HCT116 (cell line): ENCODE data around the gene GALK2. TPM values are rescaled to one million over a fixed set of nuclear protein-coding genes. Genes with fewer than 3 reads are reported as not detected.

Experiments
- ATAC-seq: fragments of 200-7000 bp; cut with Tn5 transposase; 2 replicates; pipeline ENCODE4 v1.9.1; 2020; ENCODE audit warnings: mild to moderate bottlenecking, moderate library complexity
- BruUV-seq: library from RNA; stranded (reverse); fragments of 400-500 nt; replicated peaks from 2 replicates; lab custom pipeline; 2021; lab: Mats Ljungman, UMichigan
- CTCF ChIA-PET: fragments of 300-600 bp; sonication (Branson Sonifier 250); formaldehyde crosslinking; loops from one replicate; lab custom pipeline; 2021; ENCODE audit warnings: antibody characterized with exemption; lab: Charles Lee
- POLR2A ChIA-PET: fragments of 300-600, 350-600 bp; sonication (Branson Sonifier 250); formaldehyde crosslinking; loops from one replicate; lab custom pipeline; 2021; ENCODE audit warnings: antibody characterized with exemption; lab: Charles Lee
- RAD21 ChIA-PET, 2 experiments: fragments of 300-600 bp; sonication (Branson Sonifier 250); formaldehyde crosslinking; loops; one replicate each; lab custom pipeline; 2023; ENCODE audit warnings: low total read pairs in 2 of 2; ENCODE audit not compliant: uncharacterized antibody in 2 of 2, unreplicated experiment in 2 of 2, low non-redundant PET in 1 of 2; lab: Charles Lee
- DNase-seq: peaks from one replicate; pipeline ENCODE4 v3.0.0-alpha.2; 2010; ENCODE audit warnings: low read depth, low spot score
- H2AFZ ChIP-seq: fragments of 200-600 bp; shearing (Covaris generic), sonication (generic); 2 replicates; pipeline ENCODE4 v1.6.1; 2017; ENCODE audit warnings: low read depth, mixed run types, mixed read lengths, antibody characterized with exemption, low read length; ENCODE audit not compliant: poor library complexity, severe bottlenecking
- H3K27ac ChIP-seq: 2 replicates; pipeline ENCODE4 v1.5.1; 2012; ENCODE audit warnings: low read depth, low read length
- H3K27me3 ChIP-seq: fragments of 200-600 bp; sonication (generic); 2 replicates; pipeline ENCODE4 v1.6.1; 2016; ENCODE audit warnings: mixed run types, low read length, mixed read lengths; ENCODE audit not compliant: insufficient read depth
- H3K36me3 ChIP-seq, 2 experiments: fragments of 200-500 bp in 1 of 2; fragments of 200-600 bp in 1 of 2; sonication (Bioruptor generic) in 1 of 2; sonication (generic) in 1 of 2; 2 replicates each; pipeline versions ENCODE4 v1.5.1 to v1.6.1; 2014 to 2016; ENCODE audit warnings: low read length in 2 of 2, inconsistent platforms in 1 of 2, mixed read lengths in 1 of 2, mixed run types in 1 of 2; ENCODE audit not compliant: insufficient read depth in 2 of 2, control insufficient read depth in 1 of 2
- H3K4me1 ChIP-seq, 2 experiments: fragments of 200-600 bp in 1 of 2; sonication (generic) in 1 of 2; 2 replicates each; pipeline versions ENCODE4 v1.5.1 to v1.6.1; 2012 to 2017; ENCODE audit warnings: low read length in 2 of 2, inconsistent platforms in 1 of 2, mild to moderate bottlenecking in 1 of 2, mixed read lengths in 1 of 2, mixed run types in 1 of 2, moderate library complexity in 1 of 2; ENCODE audit not compliant: insufficient read depth in 2 of 2, control insufficient read depth in 1 of 2
- H3K4me2 ChIP-seq: fragments of 200-600 bp; sonication (generic); 2 replicates; pipeline ENCODE4 v1.6.1; 2017; ENCODE audit warnings: mixed run types, low read length, mixed read lengths
- H3K4me3 ChIP-seq, 2 experiments: fragments of 200-600 bp in 1 of 2; sonication (generic) in 1 of 2; replicated peaks in 1 of 2; 2 replicates each; pipeline ENCODE4 v1.5.1; 2011 to 2016; ENCODE audit warnings: low read length in 2 of 2, control low read depth in 1 of 2, low read depth in 1 of 2, mild to moderate bottlenecking in 1 of 2, mixed read lengths in 1 of 2, mixed run types in 1 of 2
- H3K79me2 ChIP-seq: fragments of 200-600 bp; sonication (generic); 2 replicates; pipeline ENCODE4 v1.6.1; 2017; ENCODE audit warnings: mild to moderate bottlenecking, mixed run types, low read length, moderate library complexity, mixed read lengths; ENCODE audit not compliant: insufficient read depth
- H3K9ac ChIP-seq: fragments of 200-600 bp; sonication (generic); 2 replicates; pipeline ENCODE4 v1.6.1; 2016; ENCODE audit warnings: low read length, mixed read lengths
- H3K9me2 ChIP-seq: fragments of 200-600 bp; sonication (generic), shearing (Covaris generic); 2 replicates; pipeline ENCODE4 v1.6.1; 2017; ENCODE audit warnings: mixed run types, mild to moderate bottlenecking, moderate library complexity; ENCODE audit not compliant: insufficient read depth
- H3K9me3 ChIP-seq, 2 experiments: fragments of 200-500 bp in 1 of 2; fragments of 200-600 bp in 1 of 2; sonication (Bioruptor generic) in 1 of 2; sonication (generic) in 1 of 2; 2 replicates each; pipeline ENCODE4 v1.6.1; 2014 to 2017; ENCODE audit warnings: low read length in 2 of 2, mixed read lengths in 2 of 2, inconsistent platforms in 1 of 2, low read depth in 1 of 2, mild to moderate bottlenecking in 1 of 2, mixed run types in 1 of 2, moderate library complexity in 1 of 2; ENCODE audit not compliant: control insufficient read depth in 1 of 2, insufficient read depth in 1 of 2
- H4K20me1 ChIP-seq: fragments of 200-600 bp; sonication (generic), shearing (Covaris generic); 2 replicates; pipeline ENCODE4 v1.6.1; 2017; ENCODE audit warnings: mixed run types, mild to moderate bottlenecking, moderate library complexity; ENCODE audit not compliant: insufficient read depth
- CBX3 ChIP-seq: IDR thresholded peaks from 2 replicates; pipeline ENCODE4 v1.6.1; 2012; ENCODE audit warnings: low read depth
- CTCF ChIP-seq, 3 experiments: fragments of 200-600 bp in 1 of 3; sonication (generic) in 1 of 3; IDR thresholded peaks in 2 of 3; conservative IDR thresholded peaks in 1 of 3; 2 replicates each; pipeline ENCODE4 v1.5.1; 2012 to 2017; ENCODE audit warnings: low read depth in 2 of 3, low read length in 2 of 3, antibody characterized with exemption in 1 of 3, borderline replicate concordance in 1 of 3, control low read depth in 1 of 3, mild to moderate bottlenecking in 1 of 3, mixed read lengths in 1 of 3, mixed run types in 1 of 3, moderate library complexity in 1 of 3; ENCODE audit not compliant: insufficient read depth in 1 of 3
- FOSL1 ChIP-seq: IDR thresholded peaks from 2 replicates; pipeline ENCODE4 v1.6.1; 2012; ENCODE audit warnings: low read depth
- JUND ChIP-seq: IDR thresholded peaks from 2 replicates; pipeline ENCODE4 v1.6.1; 2012
- MAX ChIP-seq: IDR thresholded peaks from 2 replicates; pipeline ENCODE4 v1.6.1; 2012
- POLR2A ChIP-seq: IDR thresholded peaks from 2 replicates; pipeline ENCODE4 v1.7.0; 2011; ENCODE audit warnings: borderline replicate concordance; ENCODE audit not compliant: insufficient read depth, insufficient read length; ENCODE audit errors: extremely low read depth
- RAD21 ChIP-seq: IDR thresholded peaks from 2 replicates; pipeline ENCODE4 v1.6.1; 2012; ENCODE audit warnings: low read depth, mild to moderate bottlenecking
- REST ChIP-seq: IDR thresholded peaks from 2 replicates; pipeline ENCODE4 v1.6.1; 2012; ENCODE audit warnings: low read depth
- SIN3A ChIP-seq: IDR thresholded peaks from 2 replicates; pipeline ENCODE4 v1.6.1; 2012; ENCODE audit warnings: low read depth
- SP1 ChIP-seq: IDR thresholded peaks from 2 replicates; pipeline ENCODE4 v1.6.1; 2012; ENCODE audit warnings: low read depth
- SRF ChIP-seq: IDR thresholded peaks from 2 replicates; pipeline ENCODE4 v1.6.1; 2012; ENCODE audit warnings: low read depth
- TCF7L2 ChIP-seq: IDR thresholded peaks from 2 replicates; pipeline ENCODE4 v1.7.0; 2011; ENCODE audit warnings: borderline replicate concordance, inconsistent platforms; ENCODE audit not compliant: insufficient read depth, insufficient read length; ENCODE audit errors: extremely low read depth
- YY1 ChIP-seq: IDR thresholded peaks from 2 replicates; pipeline ENCODE4 v1.6.1; 2011; ENCODE audit warnings: low read length, low read depth, moderate library complexity, mild to moderate bottlenecking; ENCODE audit not compliant: insufficient replicate concordance; ENCODE audit errors: extremely low read depth
- ZFX ChIP-seq: fragments of 450-650 bp; IDR thresholded peaks from 2 replicates; pipeline ENCODE4 v1.6.1; 2017
- intact Hi-C: fragments of 100-400 bp; cut with micrococcal nuclease; formaldehyde crosslinking; loops from 2 replicates; pipeline ENCODE4 v1.10.0; 2022
- total RNA-seq: library from RNA; stranded (reverse); gene quantifications from one replicate; pipeline ENCODE4 v1.2.1, GENCODE V29; 2021; ENCODE audit not compliant: unreplicated experiment

GALK2 gene
- total RNA-seq, 1 experiment from 2014 or later = 18.7 TPM

GRCh38 chr15:49366496-49366895, 196.4 kb downstream of the GALK2 start:
- H3K9me2 ChIP-seq = no peaks in the 10 kb centered on the region
- no peaks in the 10 kb centered on the region for H4K20me1 ChIP-seq
- ATAC-seq (no peak), DNase-seq (no peak)
- H3K79me2 ChIP-seq = no peaks in the 10 kb centered on the region
- no peaks in the 10 kb centered on the region for H3K27me3 ChIP-seq
- no peak overlapping the region for H3K4me2 ChIP-seq
- BruUV-seq = no TSS peak
- H3K9ac ChIP-seq = no peak overlapping the region
- TF ChIP-seq MAX (no peak), SIN3A (no peak), JUND (no peak), REST (no peak), POLR2A (no peak), TCF7L2 (no peak), SRF (no peak), SP1 (no peak), FOSL1 (no peak), RAD21 (no peak), YY1 (no peak), ZFX (no peak), CTCF (IDR thresholded peaks at IDR 0.05 in 2 of 3, conservative IDR thresholded peaks at IDR 0.05 in 1 of 3; ENCODE audit: borderline replicate concordance in 1 of 3, insufficient read depth in 1 of 3, low read depth in 2 of 3, low read length in 2 of 3) (no peak), CBX3 (no peak)
- H3K36me3 ChIP-seq = no peaks in the 10 kb centered on the region
- H2AFZ ChIP-seq = no peak overlapping the region
- intact Hi-C loops = no loop called here
- CTCF ChIA-PET = no interaction called here
- POLR2A ChIA-PET = no interaction called here
- H3K27ac ChIP-seq = no peak overlapping the region
- RAD21 ChIA-PET = no interaction called here
- no peak overlapping the region for H3K4me3 ChIP-seq
- H3K4me1 ChIP-seq = no peaks in the 10 kb centered on the region
- no peaks in the 10 kb centered on the region for H3K9me3 ChIP-seq
